GM12891 (cell line): ENCODE results near the gene ATAD2B.
"Not testable (repeated sequence)": the region's sequence is repeated elsewhere in the genome, so short reads cannot be mapped to it uniquely, and the experiment has no call there.

Experiments used
- DNase-seq: peaks from one replicate; pipeline ENCODE4 v3.0.0; 2011; ENCODE audit warnings: low spot score; ENCODE audit not compliant: insufficient read length
- FAIRE-seq: peaks from 2 replicates; lab custom pipeline; 2011; peaks lifted over from hg19 to GRCh38; lab: Jason Lieb, UNC
- PAX5 ChIP-seq: IDR thresholded peaks from 2 replicates; pipeline ENCODE4 v1.6.1; 2011; ENCODE audit warnings: low read length, moderate library complexity, mild to moderate bottlenecking; ENCODE audit not compliant: insufficient read depth, severe bottlenecking
- POLR2A ChIP-seq: IDR thresholded peaks from 2 replicates; pipeline ENCODE4 v1.6.1; 2011; ENCODE audit warnings: low read depth, low read length, control low read depth
- POLR2AphosphoS5 ChIP-seq: IDR thresholded peaks from 2 replicates; pipeline ENCODE4 v1.6.1; 2011; ENCODE audit warnings: low read depth, low read length, control low read depth
- POU2F2 ChIP-seq: IDR thresholded peaks from 2 replicates; pipeline ENCODE4 v1.6.1; 2011; ENCODE audit warnings: low read depth, mild to moderate bottlenecking, control low read depth, low read length, moderate library complexity
- SPI1 ChIP-seq: IDR thresholded peaks from 2 replicates; pipeline ENCODE4 v1.6.1; 2011; ENCODE audit warnings: low read depth, low read length, control low read depth
- TAF1 ChIP-seq: IDR thresholded peaks from 2 replicates; pipeline ENCODE4 v1.6.1; 2011; ENCODE audit warnings: low read depth, low read length, control low read depth

The ATAD2B gene

DNA sequence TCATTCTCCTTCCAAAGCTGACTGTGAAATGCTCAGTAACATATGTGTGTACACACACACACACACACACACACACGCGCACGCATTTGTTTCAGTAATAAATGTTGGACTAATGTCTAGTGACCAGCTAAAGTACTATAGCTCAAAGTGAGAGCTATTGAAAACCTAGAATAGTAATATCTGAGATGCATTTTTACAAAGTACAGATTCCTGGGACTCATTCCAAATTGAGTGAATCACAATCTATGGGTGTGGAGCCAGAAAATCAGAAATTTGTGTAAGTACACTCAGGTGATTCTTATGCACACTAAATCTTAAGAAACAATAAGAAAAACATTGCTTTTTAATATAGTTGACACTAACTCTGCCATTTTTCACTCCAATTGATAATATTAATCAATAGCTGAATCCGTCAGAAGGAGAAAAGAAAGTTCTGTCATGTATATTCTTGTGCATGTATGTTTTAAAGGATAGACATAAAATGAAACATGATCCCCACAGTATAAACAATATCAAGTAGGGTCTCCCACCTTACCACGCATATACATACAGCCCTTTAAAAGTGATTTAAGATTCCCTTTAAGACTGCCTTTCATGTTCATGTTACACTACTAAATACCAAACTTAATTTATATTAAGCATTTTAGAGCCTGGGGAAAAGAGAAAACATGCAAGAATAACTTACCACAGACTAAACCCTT, 123.5 kb downstream of the ATAD2B start:
- TF ChIP-seq POU2F2 (no peak), POLR2AphosphoS5 (no peak), SPI1 (no peak), POLR2A (no peak), PAX5 (no peak), TAF1 (no peak)
- FAIRE-seq (no peak), DNase-seq (no peak)

DNA sequence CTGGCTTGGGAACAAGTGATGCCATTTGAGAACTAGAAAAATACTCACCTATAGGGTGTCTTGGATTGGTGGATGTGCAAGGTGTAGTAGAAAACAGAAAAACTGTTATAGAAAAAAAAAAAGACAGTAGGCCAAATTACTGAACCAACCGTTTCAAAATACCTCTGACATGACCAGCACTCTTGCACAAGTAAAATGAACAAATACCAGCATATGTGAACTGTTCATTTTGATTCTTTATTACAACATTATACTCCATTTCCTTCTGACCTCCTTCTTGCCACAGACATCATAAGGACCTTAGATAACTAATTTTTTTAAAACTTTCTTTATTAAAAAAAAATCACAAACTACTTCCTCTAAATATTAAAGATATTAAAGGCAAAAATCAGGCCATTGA, 125.5 kb downstream of the ATAD2B start:
- DNase-seq (no peak), FAIRE-seq (no peak)
- no peak for TF ChIP-seq TAF1
- TF ChIP-seq SPI1 = no peak
- TF ChIP-seq POU2F2 = no peak
- TF ChIP-seq POLR2A = no peak
- TF ChIP-seq PAX5 = no peak
- no peak for TF ChIP-seq POLR2AphosphoS5

DNA sequence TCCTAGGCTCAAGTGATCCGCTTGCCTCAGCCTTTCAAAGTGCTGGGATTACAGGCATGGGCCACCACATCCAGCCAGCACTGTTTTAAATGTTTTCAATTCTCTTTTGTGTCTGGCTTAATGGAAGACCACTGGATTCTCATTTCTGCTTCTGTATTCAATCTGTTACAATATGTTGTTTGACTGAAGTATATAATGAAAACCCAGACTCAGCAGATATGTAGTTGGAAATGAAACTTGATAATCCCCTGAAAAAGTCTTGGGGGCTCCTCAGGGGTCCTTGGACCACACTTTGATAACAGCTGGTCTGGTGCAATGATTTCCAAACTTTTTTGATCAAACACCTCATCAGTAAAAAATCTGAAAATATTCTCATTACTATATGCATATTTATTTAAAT, 132.7 kb downstream of the ATAD2B start:
- FAIRE-seq (no peak), DNase-seq (no peak)
- TF ChIP-seq TAF1 (no peak), POU2F2 (no peak), SPI1 (no peak), POLR2A (no peak), PAX5 (no peak), POLR2AphosphoS5 (no peak)

DNA sequence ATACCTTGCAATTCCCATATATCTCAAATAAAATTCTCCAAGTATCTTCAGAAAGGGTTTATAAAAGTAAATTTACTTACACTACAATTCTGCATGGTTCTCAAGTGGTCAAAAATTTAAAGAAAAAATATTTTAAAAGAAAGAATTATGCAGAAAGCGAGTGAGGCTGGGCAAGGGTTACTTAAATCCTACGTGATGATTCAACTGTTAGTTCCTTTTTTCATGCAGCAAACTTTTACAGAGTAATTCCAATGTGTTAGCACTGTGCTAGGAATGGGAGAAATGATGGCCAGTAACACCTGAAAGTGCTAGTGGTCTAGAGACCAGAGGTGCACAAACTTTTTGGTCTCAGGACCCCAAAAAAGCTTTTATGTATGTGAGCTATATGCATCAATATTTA, 133.4 kb downstream of the ATAD2B start:
- TF ChIP-seq TAF1 (no peak), PAX5 (no peak), POU2F2 (no peak), POLR2AphosphoS5 (no peak), POLR2A (no peak), SPI1 (no peak)
- DNase-seq (no peak), FAIRE-seq (no peak)

DNA sequence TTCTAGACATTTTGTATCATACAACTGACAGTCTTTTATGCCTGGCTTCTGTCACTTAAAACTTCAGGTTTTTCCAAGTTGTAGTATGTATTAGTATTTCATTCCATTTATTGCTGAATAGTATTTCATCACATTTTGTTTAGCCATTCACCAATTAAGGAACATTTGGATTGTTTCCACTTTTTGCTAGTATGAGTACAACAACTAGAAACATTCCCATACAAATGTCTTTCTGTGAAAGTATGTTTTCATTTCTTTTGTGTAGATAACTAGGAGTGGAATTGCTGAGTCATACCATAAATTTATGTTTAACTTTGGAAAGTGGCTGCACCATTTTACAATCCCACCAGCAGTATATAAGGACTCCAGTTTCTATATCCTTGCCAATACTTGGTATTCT, 135.9 kb downstream of the ATAD2B start:
- DNase-seq (no peak), FAIRE-seq (no peak)
- no peak for TF ChIP-seq TAF1
- TF ChIP-seq PAX5 = no peak
- TF ChIP-seq POU2F2 = no peak
- no peak for TF ChIP-seq POLR2A
- no peak for TF ChIP-seq SPI1
- no peak for TF ChIP-seq POLR2AphosphoS5

DNA sequence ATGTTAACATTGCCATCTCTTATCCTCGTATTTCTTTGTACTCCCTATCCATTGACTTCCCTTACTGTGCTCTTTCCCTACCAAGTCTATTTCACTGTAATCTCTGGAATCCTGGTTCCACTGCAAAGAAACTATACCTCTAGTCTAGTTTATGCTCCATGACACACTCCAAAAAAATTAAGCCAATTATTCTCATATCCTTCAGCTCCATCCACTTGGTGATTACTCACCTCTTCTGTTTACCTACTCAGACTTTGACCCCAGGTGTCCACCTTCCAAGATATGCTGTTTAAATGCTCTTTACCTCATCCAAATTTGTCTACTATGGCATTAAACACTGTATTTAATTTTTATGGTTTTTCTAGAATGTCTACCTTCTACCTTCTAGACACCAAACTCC, 137.9 kb downstream of the ATAD2B start:
- no peak for TF ChIP-seq TAF1
- no peak for TF ChIP-seq POU2F2
- TF ChIP-seq SPI1 = no peak
- no peak for TF ChIP-seq POLR2AphosphoS5
- TF ChIP-seq PAX5 = no peak
- no peak for TF ChIP-seq POLR2A
- FAIRE-seq = no peak
- no peak for DNase-seq

DNA sequence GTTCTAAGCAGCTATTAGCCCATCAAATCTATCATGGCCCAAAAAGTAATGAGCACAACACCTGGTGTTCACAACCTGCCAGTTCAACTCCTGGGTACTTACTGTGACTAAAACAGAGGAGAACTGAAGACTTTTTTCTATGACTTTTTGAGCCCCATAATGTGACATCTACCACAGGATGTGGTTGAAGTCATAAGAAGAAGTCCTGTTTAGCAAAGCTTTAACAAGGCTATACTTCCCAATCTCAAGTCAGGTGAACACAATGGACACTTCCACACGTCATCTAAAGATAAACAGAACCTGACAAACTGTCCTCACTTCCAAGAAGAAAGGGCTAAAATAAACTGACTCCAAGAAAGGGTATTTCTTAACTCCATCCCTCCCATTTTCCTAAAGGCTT, 138.8 kb downstream of the ATAD2B start:
- DNase-seq = peak; percentile 6
- TF ChIP-seq SPI1 = peak; percentile 49
- no peak for TF ChIP-seq POU2F2
- peak; percentile 84 for FAIRE-seq

DNA sequence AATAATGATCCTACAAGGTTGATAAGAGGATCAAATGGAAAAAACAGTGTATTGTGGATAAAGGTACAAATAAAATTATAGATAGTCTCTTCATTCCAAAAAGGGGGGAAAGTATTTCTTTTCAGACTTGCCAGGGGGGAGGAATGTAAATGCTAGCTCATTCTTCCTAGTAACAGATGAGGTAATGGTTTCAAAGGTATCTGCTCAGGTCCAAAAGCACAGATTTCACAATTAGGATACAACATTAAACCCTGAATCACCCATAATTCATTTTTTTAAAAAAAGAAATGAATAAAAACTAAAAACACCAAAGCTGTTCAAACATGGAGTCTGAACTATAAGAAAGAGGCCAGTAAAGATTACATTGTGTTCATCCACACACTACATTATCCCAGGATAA, 142.0 kb downstream of the ATAD2B start:
- no peak for DNase-seq
- FAIRE-seq = peak; percentile 23
- TF ChIP-seq POU2F2 (no peak), TAF1 (no peak)

DNA sequence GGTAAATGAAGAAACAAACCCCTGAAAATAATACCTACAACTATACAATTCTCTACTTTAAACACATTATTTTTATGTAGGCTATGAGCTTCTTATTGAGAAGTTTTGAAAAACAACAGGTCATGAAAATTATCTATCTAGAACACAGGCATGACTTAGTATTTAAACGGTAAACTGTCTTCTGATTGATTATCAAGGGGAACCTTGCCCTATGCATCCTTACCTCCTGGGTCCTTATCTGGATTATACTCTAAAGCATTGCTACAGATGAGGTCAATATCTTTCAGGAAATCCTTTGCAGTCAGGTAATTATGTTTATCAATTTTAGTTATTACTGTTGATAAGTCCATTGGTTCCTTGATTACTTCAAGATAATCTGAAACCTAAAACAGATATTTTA, 144.3 kb downstream of the ATAD2B start:
- TF ChIP-seq PAX5 (no peak), POU2F2 (no peak), POLR2A (no peak), SPI1 (no peak), TAF1 (no peak), POLR2AphosphoS5 (no peak)
- FAIRE-seq (no peak), DNase-seq (no peak)

DNA sequence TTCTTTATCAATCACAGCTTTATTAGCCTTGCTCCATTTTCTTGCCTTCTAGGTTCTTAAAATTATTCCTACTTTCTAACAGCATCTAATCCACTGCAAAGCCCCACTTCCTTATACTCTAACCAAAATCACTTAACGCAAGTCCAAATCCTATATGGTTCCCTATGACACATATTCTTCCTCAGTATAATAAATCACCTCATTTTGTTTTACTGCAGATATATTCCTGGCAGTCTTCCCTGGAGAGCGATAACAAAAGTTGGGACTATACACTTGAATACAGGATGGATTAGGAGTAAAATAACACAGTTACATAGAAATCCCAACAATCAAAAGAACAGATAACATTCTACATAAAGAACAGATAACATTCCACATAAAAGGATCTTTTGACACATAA, 144.8 kb downstream of the ATAD2B start:
- no peak for FAIRE-seq
- TF ChIP-seq POLR2A = no peak
- TF ChIP-seq POU2F2 = no peak
- TF ChIP-seq PAX5 = no peak
- TF ChIP-seq TAF1 = no peak
- TF ChIP-seq POLR2AphosphoS5 = no peak
- TF ChIP-seq SPI1 = no peak
- DNase-seq = no peak

DNA sequence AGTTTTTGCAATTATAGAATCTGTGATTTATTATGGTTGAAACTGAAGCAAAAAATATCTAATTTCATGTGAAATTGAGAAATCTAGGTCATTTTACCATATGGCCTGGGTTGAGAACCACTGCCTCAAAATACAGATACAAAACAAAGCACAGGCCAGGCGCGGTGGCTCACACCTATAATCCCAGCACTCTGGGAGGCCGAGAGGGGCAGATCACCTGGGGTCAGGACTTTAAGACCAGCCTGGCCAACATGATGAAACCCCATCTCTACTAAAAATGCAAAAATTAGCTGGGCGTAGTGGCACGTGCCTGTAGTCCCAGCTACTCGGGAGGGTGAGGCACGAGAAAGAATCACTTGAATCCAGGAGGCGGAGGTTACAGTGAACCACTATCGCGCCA, 146.5 kb downstream of the ATAD2B start:
- FAIRE-seq, DNase-seq: not testable (repeated sequence)

DNA sequence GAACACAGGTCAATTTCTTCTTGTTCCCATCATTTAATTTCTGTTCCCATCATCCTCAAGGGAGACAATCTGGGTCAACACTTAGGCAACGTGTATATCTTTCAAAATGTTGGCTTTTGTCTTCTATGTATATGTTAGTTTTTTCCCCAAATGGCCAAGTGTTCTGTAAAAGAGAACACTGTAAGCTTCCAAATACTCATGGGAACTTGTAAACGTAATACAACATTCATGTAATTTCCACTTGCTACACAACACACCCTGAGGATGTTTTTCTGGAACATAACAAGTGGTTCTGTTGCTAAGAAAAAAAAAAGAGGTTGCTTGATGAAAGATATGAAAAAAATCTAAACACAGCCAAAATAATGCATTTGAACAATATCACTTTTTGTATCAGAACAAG, 149.1 kb downstream of the ATAD2B start:
- no peak for DNase-seq
- no peak for FAIRE-seq
- no peak for TF ChIP-seq POU2F2
